CD4-positive, alpha-beta T cell (primary cell): ENCODE results near the gene TBC1D22A. TPM values are rescaled to one million over a fixed set of nuclear protein-coding genes. Genes with fewer than 3 reads are reported as not detected.

Experiments
- ATAC-seq: fragments of 200-7000 bp; cut with Tn5 transposase; one replicate; pipeline ENCODE4 v1.10.0; 2022; ENCODE audit warnings: mild to moderate bottlenecking; ENCODE audit not compliant: poor library complexity
- CTCF ChIA-PET: fragments of 350-600 bp; sonication (Branson Sonifier 250); formaldehyde crosslinking; loops from one replicate; lab custom pipeline; 2021; ENCODE audit warnings: antibody characterized with exemption, inconsistent platforms; lab: Charles Lee
- POLR2A ChIA-PET: fragments of 350-600 bp; sonication (Branson Sonifier 250); formaldehyde crosslinking; loops from one replicate; lab custom pipeline; 2021; ENCODE audit warnings: antibody characterized with exemption, inconsistent platforms; lab: Charles Lee
- DNase-seq, 14 experiments: peaks; one replicate each; pipeline ENCODE4 v3.0.0-alpha.2; 2013 to 2020; ENCODE audit warnings: mixed read lengths in 2 of 14
- H3K27ac ChIP-seq, 2 donors: one replicate each; pipeline versions ENCODE4 v1.5.1 to v1.7.0; 2013; ENCODE audit warnings: low read length in 2 of 2, low read depth in 1 of 2, mild to moderate bottlenecking in 1 of 2
- H3K27me3 ChIP-seq, 2 experiments: 1 replicate in 1 of 2; 2 replicates in 1 of 2; pipeline versions ENCODE4 v1.6.1 to v1.7.0; 2013; ENCODE audit warnings: low read length in 2 of 2, control low read depth in 1 of 2, mild to moderate bottlenecking in 1 of 2, moderate library complexity in 1 of 2; ENCODE audit not compliant: insufficient read depth in 2 of 2, control insufficient read depth in 1 of 2
- H3K36me3 ChIP-seq: one replicate; pipeline ENCODE4 v1.6.1; 2013; ENCODE audit warnings: low read length, control low read depth; ENCODE audit not compliant: insufficient read depth
- H3K4me1 ChIP-seq: one replicate; pipeline ENCODE4 v1.6.1; 2013; ENCODE audit warnings: low read length, control low read depth; ENCODE audit not compliant: insufficient read depth
- H3K4me3 ChIP-seq: one replicate; pipeline ENCODE4 v1.5.1; 2013; ENCODE audit warnings: mild to moderate bottlenecking, low read length, moderate library complexity
- H3K9me3 ChIP-seq, 2 experiments: 1 replicate in 1 of 2; 2 replicates in 1 of 2; pipeline versions ENCODE4 v1.6.1 to v1.7.0; 2013; ENCODE audit warnings: low read length in 2 of 2, mild to moderate bottlenecking in 2 of 2, control low read depth in 1 of 2, moderate library complexity in 1 of 2; ENCODE audit not compliant: control insufficient read depth in 1 of 2, insufficient read depth in 1 of 2
- H3K27ac Mint-ChIP-seq: one replicate; pipeline ENCODE4 v1.8.0; 2020; ENCODE audit warnings: mixed read lengths
- H3K27me3 Mint-ChIP-seq: one replicate; pipeline ENCODE4 v1.8.0; 2021; ENCODE audit warnings: mixed read lengths
- H3K36me3 Mint-ChIP-seq: one replicate; pipeline ENCODE4 v1.8.0; 2021; ENCODE audit warnings: low read depth, mixed read lengths
- H3K4me1 Mint-ChIP-seq: one replicate; pipeline ENCODE4 v1.8.0; 2021; ENCODE audit warnings: low read depth, mixed read lengths
- H3K4me3 Mint-ChIP-seq: one replicate; pipeline ENCODE4 v1.8.0; 2020; ENCODE audit warnings: mild to moderate bottlenecking, mixed read lengths
- H3K9me3 Mint-ChIP-seq: one replicate; pipeline ENCODE4 v1.8.0; 2020; ENCODE audit warnings: mixed read lengths
- intact Hi-C, 2 experiments: fragments of 100-400 bp; cut with DNase I in 1 of 2; cut with micrococcal nuclease in 1 of 2; formaldehyde crosslinking; loops; one replicate each; pipeline versions ENCODE4 v1.15.1 to v1.9.0; 2023 to 2025; cut with DNase I, micrococcal nuclease
- total RNA-seq, 174 experiments: library from RNA in 2 of 174; stranded (reverse) in 2 of 174; gene quantifications; one replicate each; pipeline ENCODE4 v1.2.3 and lab custom pipeline; 2021 to 2026
- TF ChIP-seq, protein P1 (sequence below): fragments of 200-600 bp; IDR thresholded peaks from one replicate; pipeline ENCODE4 v1.8.0; 2022; ENCODE audit warnings: antibody characterized with exemption, mild to moderate bottlenecking

TBC1D22A gene
- total RNA-seq, 2 experiments from 2014 or later: 27.1 to 31.7 TPM

DNA sequence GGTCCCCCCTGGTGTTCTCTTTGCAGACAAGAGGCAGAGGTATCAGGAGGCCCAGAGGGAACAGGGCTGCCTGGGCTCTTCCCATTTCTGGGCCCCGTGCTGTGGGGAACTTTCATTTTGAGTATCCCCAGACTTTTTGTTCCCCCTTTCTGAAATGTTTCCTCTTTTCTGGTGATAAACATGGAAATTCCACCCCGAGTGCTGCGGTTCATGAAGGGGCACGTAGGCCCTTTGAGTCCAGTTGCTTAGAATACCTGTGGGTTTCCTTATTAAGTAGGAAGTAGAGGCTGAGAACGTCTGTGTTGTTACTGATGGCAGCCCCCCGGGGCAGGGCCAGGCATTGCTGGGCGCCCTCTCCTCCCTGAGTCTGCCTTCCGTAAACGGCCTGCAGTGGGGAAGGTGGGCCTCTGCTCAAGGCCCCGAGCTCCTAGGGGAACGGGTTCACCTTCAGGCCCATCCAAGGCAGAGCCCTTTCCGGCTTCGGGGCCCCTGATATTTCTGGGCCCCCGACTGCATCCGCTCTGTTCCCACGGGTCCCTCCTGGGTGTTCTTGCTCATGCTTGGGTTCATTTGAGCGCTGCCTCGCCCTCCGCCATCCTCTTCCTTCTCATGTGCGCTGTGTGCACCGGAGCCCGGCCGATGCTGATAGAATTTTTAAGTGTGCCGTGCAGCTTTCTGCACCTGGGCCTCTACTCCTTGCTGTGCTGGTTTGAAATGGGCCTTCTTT, 12.0 kb downstream of the TBC1D22A start:
- H3K4me3 Mint-ChIP-seq: peak overlapping the region; percentile 85
- Histone ChIP-seq H3K36me3 (peaks cover 2% of the 10 kb centered on the region), H3K9me3 (no peaks in the 10 kb centered on the region), H3K27me3 (no peaks in the 10 kb centered on the region), H3K4me1 (peaks cover 75% of the 10 kb centered on the region), H3K4me3 (peak overlapping the region; percentile 21), H3K27ac (peak overlapping the region; percentile 56 to 71)
- POLR2A ChIA-PET: interaction anchor here (0.7 to 3.1 kb wide), 5 partner anchors 12 to 38 kb away, joined by 3 to 43 read pairs (median 3); partner anchors contain the start of gene TBC1D22A
- ATAC-seq (peak; percentile 30), DNase-seq (peak in 6 of 14 experiments; percentile 10 to 68 (median 49))
- intact Hi-C loops: loop anchor here in 1 of 2 experiments (1.0 kb wide), 1 partner anchor 17 kb away; no protein-coding TSS in a partner anchor
- no peaks in the 10 kb centered on the region for H3K9me3 Mint-ChIP-seq
- CTCF ChIA-PET: interaction anchor here (1.2 to 1.5 kb wide), 3 partner anchors 16 to 24 kb away, joined by 4 to 5 read pairs (median 5); no protein-coding TSS in a partner anchor
- peaks cover 77% of the 10 kb centered on the region for H3K4me1 Mint-ChIP-seq
- peak overlapping the region; percentile 87 for H3K27ac Mint-ChIP-seq
- TF ChIP-seq, protein P1, sequence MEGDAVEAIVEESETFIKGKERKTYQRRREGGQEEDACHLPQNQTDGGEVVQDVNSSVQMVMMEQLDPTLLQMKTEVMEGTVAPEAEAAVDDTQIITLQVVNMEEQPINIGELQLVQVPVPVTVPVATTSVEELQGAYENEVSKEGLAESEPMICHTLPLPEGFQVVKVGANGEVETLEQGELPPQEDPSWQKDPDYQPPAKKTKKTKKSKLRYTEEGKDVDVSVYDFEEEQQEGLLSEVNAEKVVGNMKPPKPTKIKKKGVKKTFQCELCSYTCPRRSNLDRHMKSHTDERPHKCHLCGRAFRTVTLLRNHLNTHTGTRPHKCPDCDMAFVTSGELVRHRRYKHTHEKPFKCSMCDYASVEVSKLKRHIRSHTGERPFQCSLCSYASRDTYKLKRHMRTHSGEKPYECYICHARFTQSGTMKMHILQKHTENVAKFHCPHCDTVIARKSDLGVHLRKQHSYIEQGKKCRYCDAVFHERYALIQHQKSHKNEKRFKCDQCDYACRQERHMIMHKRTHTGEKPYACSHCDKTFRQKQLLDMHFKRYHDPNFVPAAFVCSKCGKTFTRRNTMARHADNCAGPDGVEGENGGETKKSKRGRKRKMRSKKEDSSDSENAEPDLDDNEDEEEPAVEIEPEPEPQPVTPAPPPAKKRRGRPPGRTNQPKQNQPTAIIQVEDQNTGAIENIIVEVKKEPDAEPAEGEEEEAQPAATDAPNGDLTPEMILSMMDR: no peak
- no peaks in the 10 kb centered on the region for H3K27me3 Mint-ChIP-seq
- H3K36me3 Mint-ChIP-seq: peaks cover 35% of the 10 kb centered on the region

DNA sequence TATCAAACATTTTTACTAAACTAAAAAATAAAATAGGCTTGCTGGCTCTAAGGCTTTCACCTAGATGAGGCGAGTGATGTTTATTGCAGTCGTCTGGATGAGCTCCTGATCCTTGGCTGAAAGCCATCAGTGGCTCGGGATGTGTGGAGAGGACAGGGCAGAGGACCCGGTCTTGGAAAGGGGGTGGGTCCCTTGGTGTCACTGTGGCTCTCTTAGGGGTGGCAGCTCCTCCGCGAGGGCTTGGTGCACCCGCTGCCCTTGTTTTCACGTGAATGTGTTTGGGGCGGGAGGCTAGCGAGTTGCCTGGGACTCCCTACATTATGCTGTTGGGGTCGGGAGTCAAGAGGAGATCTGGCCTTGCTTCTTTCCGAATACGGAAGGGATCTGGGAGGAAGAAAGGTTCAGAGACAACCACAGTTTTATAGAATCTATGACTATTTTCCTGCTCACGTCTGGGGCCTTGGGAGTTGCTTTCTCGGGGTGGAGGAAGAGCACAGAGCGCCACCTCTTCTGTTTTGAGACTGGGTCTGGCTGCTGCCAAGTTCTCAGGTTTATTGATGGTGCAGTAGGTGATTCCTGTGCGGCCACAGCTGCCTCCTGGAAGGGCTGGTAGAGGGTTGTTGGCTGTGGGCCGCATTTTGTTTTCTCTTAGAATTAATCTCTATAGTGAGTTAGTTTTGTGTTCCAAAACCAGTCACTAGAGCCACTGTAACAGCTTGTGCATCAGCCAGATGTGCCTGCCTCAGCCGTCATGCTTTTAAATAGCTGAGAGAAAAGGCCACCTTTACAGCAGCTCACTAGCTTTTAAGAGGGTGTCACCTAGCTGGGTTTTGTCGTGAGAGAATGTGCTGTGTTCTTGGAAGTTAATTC, 12.8 kb downstream of the TBC1D22A start:
- Histone ChIP-seq H3K9me3 (no peaks in the 10 kb centered on the region), H3K4me3 (peak overlapping the region; percentile 21), H3K4me1 (peaks cover 71% of the 10 kb centered on the region), H3K27ac (peak overlapping the region; percentile 56 to 71), H3K36me3 (peaks cover 2% of the 10 kb centered on the region), H3K27me3 (no peaks in the 10 kb centered on the region)
- Mint-ChIP-seq H3K27me3 (no peaks in the 10 kb centered on the region), H3K4me3 (peak overlapping the region; percentile 69), H3K36me3 (peaks cover 28% of the 10 kb centered on the region), H3K27ac (peak overlapping the region; percentile 87), H3K9me3 (no peaks in the 10 kb centered on the region), H3K4me1 (peaks cover 80% of the 10 kb centered on the region)
- ChIA-PET CTCF (interaction anchor here (0.7 to 1.3 kb wide), 3 partner anchors 16 to 17 kb away, joined by 3 to 5 read pairs (median 4); no protein-coding TSS in a partner anchor), POLR2A (interaction anchor here (1.0 to 3.1 kb wide), 3 partner anchors 13 to 39 kb away, joined by 3 to 43 read pairs (median 14); partner anchors contain the start of gene TBC1D22A)
- intact Hi-C loops: loop anchor here in 1 of 2 experiments (1.0 kb wide), 1 partner anchor 16 kb away; no protein-coding TSS in a partner anchor
- ATAC-seq (no peak), DNase-seq (peak in 1 of 14 experiments; percentile 24)
- TF ChIP-seq, protein P1: no peak
